HL-60 (cell line): ENCODE measurements around the gene TAF5L.

Source experiments
- DNase-seq, 2 experiments: peaks; one replicate each; pipeline ENCODE4 v3.0.0-alpha.2; 2010 to 2020; ENCODE audit warnings: low read depth in 1 of 2, low spot score in 1 of 2
- H3K27ac ChIP-seq: fragments of 250-450 bp; sonication (Bioruptor Pico); replicated peaks from 2 replicates; pipeline ENCODE4 v1.5.1; 2020; ENCODE audit warnings: mild to moderate bottlenecking, moderate library complexity
- H3K27me3 ChIP-seq: fragments of 250-450 bp; sonication (Bioruptor Pico); 2 replicates; pipeline ENCODE4 v1.5.1; 2021; ENCODE audit warnings: mild to moderate bottlenecking, moderate library complexity; ENCODE audit not compliant: insufficient read depth, poor library complexity, severe bottlenecking
- H3K4me3 ChIP-seq: replicated peaks from 2 replicates; pipeline ENCODE4 v1.5.1; 2011; ENCODE audit warnings: mild to moderate bottlenecking, control low read depth, low read length; ENCODE audit not compliant: insufficient read depth
- CTCF ChIP-seq: IDR thresholded peaks from one replicate; pipeline ENCODE4 v1.5.1; 2011; ENCODE audit warnings: low read length, control low read depth, inconsistent platforms; ENCODE audit not compliant: insufficient read depth
- GABPA ChIP-seq: IDR thresholded peaks from 2 replicates; pipeline ENCODE4 v1.6.1; 2012; ENCODE audit warnings: low read depth
- POLR2AphosphoS5 ChIP-seq: IDR thresholded peaks from 2 replicates; pipeline ENCODE4 v1.6.1; 2012; ENCODE audit warnings: low read depth
- REST ChIP-seq: IDR thresholded peaks from 2 replicates; pipeline ENCODE4 v1.6.1; 2012; ENCODE audit warnings: low read depth; ENCODE audit not compliant: insufficient replicate concordance
- SPI1 ChIP-seq: IDR thresholded peaks from 2 replicates; pipeline ENCODE4 v1.6.1; 2012; ENCODE audit warnings: low read depth, mild to moderate bottlenecking, borderline replicate concordance

The TAF5L gene

GRCh38 chr1:229657993-229658755 lies 32.3 kb upstream of the TAF5L start:
- TF ChIP-seq GABPA (no peak), CTCF (no peak), SPI1 (no peak), REST (no peak), POLR2AphosphoS5 (no peak)
- Histone ChIP-seq H3K27me3 (no peaks in the 10 kb centered on the region), H3K4me3 (no peak overlapping the region), H3K27ac (no peak overlapping the region)
- DNase-seq = no peak

GRCh38 chr1:229655781-229656180 lies 29.9 kb upstream of the TAF5L start:
- DNase-seq = no peak
- Histone ChIP-seq H3K4me3 (no peak overlapping the region), H3K27ac (no peak overlapping the region), H3K27me3 (no peaks in the 10 kb centered on the region)
- no peak for TF ChIP-seq GABPA
- no peak for TF ChIP-seq CTCF
- no peak for TF ChIP-seq POLR2AphosphoS5
- TF ChIP-seq REST = no peak

GRCh38 chr1:229653420-229653819 lies 27.5 kb upstream of the TAF5L start:
- H3K4me3 ChIP-seq = no peak overlapping the region
- no peak overlapping the region for H3K27ac ChIP-seq
- no peaks in the 10 kb centered on the region for H3K27me3 ChIP-seq
- TF ChIP-seq POLR2AphosphoS5 (no peak), SPI1 (no peak), CTCF (no peak), REST (no peak), GABPA (no peak)
- no peak for DNase-seq
